ENCODE measurements around the gene UNC5C.

UNC5C gene

DNA sequence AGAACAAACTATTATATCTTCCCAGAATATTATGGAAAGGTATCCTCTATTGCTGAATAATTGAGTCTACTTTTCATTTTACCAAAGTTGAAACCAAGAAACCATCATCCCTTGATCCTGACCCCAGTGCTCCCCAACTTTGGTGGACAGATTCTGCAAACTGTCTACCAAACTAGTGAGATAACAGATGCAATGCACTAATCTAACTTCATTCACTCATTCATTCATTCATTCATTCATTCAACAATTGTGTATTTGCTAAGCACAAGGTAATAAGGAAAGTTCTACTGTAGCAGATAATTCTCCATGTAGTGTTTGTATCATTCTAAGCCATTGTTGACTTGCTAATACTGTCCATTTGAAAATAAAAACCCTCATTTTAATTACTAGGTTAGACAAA, 150.6 kb downstream of the UNC5C start:
- DNase-seq (ENCODE audit: low read depth): no peak

DNA sequence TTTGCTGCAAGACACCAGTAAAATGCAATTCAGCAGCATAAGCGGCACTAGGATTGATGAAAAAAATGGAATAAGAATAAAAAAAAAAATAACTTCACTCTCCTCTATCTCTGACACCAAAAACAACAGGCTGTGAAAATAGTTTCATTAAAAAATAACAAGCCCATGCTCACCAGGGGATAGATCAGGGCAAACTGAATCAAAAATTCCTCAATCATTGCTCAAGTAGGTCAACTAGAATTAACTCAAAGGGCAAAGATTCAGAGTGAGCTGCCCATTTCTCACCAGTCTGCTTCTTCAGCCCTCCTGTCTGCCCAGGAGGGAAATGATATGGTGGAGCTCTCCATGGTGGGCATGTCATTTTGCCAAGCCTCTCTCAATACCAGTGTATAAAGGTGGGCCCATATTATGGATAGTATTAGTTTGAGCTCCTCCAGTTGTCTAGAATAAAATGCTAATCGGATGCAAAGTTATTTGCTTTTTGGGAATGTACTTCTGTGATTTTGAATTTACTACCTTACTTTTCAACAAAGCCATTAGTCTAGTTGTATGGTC, 153.9 kb downstream of the UNC5C start:
- DNase-seq (ENCODE audit: low read depth): no peak

DNA sequence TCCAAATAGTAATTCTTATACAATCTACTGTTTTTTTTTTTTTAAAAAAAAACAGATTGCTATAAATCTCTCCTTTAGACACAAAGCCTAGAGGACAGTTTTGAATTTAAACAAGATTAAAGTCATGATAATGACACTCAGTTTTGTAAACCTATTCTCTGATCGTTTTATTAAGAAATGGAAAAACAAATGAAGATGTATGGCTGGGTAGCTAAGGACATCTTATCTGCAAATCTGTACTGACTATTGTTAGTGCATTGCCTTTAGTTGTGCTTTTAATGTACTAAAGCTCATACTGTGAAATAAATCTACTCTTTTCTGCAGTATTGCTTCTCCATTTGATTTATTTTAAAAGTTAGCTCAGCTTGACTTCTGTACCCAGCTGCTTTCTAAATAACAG, 155.0 kb downstream of the UNC5C start:
- no peak for DNase-seq (ENCODE audit: low read depth)

DNA sequence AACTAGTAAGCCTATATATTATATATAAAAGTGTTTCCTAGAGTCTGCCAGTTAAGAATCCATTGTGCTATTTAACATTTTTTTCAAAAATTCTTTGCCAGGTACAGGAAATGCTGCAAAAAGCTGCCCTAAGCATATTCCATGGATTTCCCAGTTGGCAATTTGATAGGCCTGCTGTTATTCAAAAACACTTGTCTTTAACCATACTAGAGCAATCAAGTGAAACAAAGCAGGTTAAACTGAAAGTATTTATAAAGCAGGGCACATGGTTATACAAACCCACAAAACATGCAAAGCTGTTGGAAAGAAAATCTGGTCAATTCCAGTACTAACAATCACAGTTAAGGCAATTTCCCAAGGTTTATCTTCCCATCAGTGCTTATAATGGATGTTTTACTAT, 159.9 kb downstream of the UNC5C start:
- no peak for DNase-seq (ENCODE audit: low read depth)

DNA sequence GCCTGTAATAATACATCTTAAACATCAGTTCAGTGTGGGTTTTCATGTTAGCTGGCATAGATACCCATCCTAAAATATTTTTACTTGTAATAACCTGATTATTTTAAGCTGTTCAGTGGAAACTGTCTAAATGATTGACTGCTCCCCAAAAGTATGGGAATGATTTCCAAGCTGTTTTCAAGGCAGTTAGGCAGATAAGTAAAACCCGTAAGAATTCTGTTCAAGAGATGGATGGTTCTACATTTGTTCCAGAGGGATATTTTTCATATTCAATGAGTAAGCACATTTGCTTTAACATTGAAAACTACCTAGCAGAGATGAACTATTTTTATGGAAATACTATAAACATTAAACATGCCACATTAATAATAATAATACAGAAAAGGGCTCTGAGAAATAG, 161.1 kb downstream of the UNC5C start:
- DNase-seq (ENCODE audit: low read depth): no peak

DNA sequence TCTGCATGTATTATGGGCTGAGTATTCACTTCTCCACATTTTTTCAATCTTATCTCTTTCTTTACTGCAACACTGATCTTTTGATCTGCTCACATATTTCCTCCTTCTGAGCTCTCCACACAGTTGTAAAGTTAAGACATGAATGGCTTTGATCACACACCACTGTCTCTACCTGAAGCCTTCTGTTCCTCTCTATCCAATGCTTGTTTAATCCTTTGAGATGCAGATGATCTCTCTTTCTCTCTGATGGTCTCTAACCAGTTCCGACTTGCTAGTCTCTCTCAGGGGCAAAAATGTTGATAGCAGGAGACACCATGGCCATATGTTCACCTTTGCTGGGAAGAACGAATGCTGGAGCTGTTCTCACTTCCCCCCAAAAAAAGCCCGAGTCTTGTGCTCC, 162.4 kb downstream of the UNC5C start:
- DNase-seq (ENCODE audit: low read depth): no peak

DNA sequence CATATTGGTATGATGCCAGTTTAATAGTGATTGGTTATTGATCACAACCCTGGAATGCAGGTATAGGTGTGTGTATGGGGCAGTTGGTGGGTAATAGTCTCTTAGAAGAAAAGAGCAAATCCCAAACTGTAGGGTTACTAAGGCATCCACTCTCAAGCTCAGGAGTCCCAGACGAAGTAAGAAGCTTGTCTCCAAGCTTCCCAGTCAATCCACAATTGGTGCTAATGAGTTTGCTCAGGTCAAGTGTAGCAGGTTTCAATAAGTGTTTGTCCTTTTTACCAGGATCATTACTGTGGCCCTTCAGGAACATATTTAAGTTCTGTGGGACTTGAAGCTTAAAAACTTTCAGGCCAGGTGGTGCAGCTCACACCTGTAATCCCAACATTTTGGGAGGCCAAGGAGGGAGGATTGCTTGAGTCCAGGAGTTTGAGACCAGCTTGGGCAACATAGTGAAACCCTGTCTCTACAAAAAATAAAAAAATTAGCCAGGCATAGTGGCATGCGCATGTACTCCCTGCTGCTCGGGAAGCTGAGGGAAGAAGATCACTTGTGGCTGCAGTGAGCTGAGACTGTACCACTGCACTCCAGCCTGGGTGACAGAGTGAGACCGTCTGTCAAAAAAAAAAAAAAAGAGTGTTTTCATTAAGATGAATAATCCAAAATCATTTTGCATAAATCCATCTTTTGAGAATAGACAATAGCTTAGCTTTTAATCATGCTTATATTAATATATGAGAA, 166.8 kb downstream of the UNC5C start:
- DNase-seq (ENCODE audit: low read depth): no peak

DNA sequence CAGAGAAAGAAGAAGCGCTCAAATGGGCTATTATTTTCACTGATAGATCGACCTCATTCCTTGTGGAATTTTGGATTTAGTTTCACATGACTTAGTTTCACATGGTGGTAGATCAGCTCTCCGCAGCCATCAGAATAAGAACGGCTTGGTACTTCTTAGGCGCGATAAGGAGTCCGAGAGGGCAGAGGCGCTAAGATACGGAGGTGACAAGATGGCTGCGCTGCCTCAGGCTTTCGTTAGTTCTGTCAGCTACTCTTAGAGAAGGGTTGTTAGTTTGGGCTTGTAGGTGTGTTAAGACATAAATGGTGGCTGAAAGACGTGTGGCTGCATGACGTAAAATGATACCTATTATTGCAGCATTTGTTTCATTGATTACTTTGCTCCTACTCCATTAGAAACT, 169.1 kb downstream of the UNC5C start:
- DNase-seq (ENCODE audit: low read depth): no peak

DNA sequence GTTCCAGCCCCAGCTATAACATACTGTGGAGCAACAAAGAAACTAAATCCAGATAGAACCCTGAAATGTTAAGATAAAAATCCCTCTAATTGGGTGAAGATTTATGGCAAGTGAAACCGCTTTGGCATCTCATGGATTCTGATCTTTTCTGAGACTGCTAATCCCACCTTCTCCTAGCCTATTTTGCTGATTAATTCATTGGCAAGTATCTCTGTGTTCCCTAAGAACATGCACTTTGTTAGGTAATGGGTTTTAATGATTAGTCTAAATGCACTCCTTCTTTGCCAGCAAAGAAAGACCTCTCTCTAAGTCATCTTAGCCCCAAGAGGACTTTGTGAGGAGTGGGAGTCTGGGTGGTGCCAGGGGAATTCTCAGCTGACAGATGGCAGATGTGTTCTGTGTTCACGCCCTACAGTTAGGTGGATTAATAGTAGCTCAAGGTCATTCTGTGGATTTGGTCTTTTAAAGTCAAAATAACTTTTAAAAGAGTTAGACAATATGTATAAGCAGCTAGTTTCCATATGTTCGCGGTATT, 171.3 kb downstream of the UNC5C start:
- no peak for DNase-seq (ENCODE audit: low read depth)

DNA sequence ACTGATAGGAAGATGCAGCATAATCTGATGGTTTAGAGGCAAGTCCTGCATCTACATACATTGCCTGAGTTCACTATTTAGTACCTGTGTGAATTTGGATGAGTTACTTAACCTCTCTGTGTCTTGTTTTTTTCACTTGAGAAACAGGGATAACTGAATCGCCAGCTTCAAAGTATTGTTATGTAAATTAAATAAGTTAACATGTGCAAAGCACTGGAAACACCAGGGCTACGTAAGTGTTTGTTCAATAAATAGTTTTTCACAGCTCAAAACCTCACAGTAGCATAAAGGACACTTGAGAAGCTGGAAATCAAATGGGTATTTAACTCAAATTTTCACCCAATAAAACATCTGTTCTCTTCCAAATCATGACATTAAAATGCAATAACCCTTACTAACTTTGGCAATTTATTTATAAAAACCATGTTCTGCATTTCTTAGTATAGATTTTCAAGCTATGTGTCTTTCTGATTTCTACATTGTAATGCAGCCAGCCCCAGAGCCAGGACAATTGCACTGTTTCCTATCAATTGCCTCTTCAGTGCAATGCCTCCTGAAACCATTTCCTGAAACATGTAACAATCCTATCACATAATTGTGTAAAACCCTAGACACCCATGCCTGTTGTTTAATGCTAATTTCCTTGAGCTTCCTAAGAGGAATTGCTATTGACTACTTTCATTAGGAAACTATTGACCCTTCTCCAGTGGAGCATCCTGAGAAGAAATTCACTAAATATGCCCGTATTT, 177.1 kb downstream of the UNC5C start:
- no peak for DNase-seq (ENCODE audit: low read depth)

DNA sequence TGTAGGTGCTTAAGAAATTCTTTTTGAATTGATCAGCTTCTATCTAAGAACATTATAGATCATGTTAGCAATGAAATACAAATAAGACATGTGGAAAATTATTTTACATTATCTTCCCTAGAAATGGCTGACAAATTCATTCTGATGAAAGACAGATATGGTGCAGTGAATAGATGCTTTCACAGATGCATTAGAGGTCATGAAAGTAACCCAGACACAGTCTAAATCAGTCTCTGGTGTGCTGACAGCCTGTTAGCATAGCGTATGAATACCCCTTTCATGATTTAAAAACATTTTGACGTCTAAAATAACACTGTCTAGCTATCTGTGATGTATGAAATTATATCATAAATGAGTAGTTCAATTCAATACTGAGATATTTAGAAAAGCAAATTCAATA, 180.9 kb downstream of the UNC5C start:
- DNase-seq (ENCODE audit: low read depth): no peak

DNA sequence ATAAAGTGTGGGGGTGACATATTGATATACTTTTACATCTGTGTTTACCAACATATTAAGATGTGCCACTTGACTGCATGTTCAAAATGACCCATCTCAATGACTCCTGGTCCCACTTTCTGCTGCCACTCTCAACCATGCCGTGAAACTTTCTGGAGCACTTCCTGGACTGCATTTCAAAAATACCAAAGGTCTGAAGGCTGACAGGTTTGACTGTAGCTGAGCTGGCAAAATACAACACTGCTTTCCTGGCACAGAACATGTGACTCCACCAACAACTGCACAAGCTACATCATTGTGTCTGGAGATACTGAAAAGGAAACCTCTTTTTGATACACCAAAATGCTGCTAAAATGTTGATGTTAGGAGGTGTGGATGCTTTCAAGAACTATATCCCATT, 184.8 kb downstream of the UNC5C start:
- DNase-seq (ENCODE audit: low read depth): no peak

DNA sequence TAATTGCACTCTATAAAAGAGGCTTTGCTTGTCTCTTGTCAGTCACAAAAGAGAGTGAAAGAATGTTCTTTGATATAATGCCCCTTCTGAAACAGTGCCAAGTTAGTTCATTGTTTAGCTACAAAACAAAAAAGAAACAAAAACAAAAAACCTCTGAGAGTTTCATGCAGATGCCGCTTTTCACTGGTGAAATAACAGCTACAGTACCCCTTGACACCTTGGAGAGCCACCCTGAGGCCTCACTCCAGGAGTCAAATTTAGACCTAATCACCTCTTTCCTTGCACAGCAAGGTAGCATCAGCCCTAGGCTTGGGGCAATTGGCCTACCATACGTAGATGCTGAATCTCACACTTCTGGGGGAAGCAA, 185.2 kb downstream of the UNC5C start:
- DNase-seq (ENCODE audit: low read depth): no peak

DNA sequence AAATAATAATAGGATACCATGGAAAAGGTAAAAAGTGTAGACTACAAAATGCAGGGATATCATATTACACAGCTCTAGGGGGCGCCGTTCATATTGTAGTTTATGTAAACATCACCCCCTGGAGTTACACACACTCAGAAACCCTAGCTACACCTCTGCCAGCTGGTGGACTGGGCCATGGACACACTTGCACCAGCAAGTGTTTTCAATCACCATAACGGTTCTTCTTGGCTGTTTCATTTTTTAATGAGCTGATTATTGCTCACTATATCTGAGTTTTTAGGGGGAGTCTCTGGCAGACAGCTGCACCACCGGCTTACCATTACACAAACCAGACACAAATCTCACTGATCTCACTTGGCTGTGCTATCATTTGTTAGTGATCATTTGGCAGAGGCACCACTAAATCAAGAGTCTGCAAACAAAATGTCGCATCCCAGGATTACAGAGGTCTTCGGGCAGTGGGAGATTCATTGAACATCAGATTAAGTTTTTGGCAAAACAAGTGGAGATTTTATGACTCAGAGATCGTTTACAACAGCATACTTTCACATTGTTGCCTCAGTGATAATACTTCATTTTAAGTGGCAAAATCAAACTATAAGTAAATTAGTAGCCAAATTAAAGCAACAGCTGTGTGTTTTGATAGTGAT, 185.7 kb downstream of the UNC5C start:
- no peak for DNase-seq (ENCODE audit: low read depth)

DNA sequence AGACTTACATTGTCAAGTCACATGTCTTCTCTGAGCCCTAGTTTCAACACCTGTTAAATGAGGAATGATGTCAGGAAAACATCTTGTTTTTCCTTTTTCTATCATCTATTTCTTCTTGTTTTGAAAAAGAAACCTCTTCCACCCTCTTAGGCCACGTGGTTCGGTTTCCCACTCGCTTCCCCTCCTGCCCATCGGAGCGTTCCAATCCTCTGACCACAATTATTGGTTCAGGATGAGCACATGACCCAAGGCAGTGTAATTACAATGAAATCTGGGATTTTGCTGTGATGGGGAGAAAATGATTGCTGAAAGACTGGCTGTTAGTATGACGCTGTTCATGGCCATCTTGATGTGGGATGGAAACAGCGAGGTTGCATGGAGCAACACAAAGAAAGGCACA, 186.7 kb downstream of the UNC5C start:
- DNase-seq (ENCODE audit: low read depth): no peak

DNA sequence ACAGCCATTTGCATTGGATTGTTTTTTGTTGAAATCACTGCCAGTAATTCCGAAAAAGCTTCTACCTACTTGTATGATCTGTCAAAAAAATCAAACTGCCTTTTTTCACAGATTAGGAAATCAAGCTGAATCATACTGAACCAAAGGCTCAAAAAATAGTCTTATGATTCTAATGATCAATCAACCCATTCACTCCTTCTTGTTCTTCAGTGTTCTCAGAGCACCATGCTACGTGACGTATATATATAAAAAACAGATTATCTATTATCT, 187.1 kb downstream of the UNC5C start:
- DNase-seq (ENCODE audit: low read depth): no peak

DNA sequence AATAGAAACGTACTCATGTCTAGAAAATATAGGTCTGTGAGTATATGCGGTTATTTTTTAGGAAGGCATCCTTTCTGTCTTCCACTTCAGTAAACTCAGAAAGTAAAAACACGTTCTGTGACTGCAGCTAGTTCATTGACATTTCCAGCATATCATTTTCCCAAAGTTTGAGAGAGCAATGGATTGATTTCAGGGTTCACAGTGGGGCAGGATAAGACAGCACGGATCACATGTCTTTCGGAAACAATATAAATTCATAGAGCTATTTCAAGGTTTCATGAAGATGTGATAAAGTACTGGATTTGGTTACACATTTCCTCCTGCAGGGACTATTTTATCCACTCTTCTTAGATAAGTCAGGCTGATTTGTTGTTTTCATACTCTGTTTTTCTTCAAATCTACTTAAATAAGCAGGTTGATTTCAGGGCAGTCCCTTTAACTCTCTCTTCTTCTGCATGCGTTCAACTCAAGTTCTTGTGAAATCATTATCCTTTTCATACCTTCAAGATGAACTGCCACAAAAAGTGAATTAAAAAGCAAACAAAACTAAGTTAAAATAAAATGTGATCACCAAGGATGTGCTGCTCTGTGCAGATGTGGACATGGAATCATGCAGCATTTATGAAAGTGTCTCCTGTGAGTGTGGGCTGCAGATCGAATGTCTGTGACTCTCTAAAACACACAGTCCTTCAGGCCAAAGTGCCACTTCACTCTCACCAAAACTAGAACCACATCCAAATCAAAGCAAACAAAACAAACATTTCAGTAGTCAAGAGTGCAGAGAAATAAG, 187.7 kb downstream of the UNC5C start:
- no peak for DNase-seq (ENCODE audit: low read depth)

DNA sequence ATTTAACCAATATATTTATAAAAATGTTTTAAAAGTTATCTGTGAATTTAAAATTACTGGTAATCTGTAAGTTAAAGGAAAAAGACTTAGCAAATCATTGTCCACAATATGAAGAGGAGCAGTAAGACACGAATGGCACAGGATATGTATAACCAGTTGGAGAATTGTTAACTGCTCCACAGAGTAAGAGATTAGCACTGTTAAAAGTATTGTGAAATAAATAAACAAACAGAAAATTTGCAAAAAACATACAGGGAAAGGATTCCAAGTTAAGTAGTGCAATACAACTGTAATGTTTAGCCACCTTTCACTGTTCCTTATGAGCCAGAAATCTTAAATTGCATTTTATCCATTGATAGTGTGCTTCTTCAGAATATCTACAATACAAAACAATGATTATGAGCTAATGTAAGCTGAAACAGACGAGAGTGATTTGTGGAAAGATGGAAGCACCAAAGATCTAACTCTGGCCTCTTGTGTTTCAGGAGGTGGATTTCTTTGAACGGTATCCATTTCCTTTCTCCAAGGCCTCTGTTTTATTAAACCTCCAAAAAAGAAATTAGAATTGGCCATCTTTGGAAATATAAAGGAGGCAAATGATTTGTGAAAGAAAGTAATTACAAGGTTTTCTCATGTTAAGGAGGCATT, 188.4 kb downstream of the UNC5C start:
- no peak for DNase-seq (ENCODE audit: low read depth)

DNA sequence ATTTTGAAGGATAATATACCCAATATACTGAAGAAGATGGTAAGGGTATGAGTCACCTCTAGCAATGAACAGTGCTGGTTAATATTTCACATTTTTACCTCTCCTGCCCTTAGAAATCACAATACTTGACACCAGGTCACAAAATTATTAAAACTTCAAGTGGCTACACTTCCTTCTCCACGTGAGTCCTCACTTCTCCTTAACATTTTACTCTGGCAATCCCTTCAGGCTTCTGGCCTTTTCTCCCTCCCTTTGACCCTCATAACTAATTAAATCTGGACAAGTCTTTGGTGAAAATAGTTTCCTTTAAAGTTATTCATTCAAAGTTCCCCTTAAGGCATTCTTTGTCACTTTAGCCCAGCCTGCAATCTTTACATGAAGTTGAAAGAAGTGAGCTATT, 190.4 kb downstream of the UNC5C start:
- no peak for DNase-seq (ENCODE audit: low read depth)

DNA sequence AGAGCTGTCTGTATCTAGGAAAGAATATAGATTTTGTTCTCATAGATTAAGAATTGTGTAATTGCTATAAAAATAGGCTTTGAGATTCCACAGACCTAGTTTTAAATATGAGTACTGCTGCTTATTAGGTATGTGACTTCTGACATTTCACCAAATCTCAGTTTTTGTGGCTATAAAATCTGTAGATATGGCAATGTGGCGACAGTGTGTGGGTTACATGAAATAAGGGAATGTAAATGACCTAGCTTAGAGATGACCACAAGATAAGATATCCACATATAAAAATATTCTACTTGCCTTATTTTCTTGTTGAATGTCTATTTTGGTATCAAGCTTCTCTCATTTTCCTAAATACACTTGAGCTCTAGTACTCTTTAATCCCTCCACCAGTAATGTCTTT, 193.8 kb downstream of the UNC5C start:
- DNase-seq (ENCODE audit: low read depth): no peak

DNA sequence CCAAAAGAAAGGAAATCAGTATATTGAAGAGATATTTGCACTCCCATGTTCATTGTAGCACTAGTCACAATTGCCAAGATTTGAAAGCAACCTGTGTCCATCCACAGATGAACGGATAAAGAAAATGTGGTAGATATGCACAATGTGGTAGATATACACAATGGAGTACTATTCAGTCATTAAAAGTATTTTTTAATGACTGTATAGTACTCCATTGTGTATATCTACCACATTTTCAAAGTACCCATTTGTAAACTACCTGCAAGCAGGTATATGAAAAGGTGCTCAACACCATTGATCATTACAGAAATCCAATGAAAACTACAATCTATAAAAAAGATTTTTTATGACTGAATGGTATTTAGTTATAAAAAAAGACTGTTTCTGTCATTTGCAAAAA, 200.4 kb downstream of the UNC5C start:
- DNase-seq (ENCODE audit: low read depth): no peak

DNA sequence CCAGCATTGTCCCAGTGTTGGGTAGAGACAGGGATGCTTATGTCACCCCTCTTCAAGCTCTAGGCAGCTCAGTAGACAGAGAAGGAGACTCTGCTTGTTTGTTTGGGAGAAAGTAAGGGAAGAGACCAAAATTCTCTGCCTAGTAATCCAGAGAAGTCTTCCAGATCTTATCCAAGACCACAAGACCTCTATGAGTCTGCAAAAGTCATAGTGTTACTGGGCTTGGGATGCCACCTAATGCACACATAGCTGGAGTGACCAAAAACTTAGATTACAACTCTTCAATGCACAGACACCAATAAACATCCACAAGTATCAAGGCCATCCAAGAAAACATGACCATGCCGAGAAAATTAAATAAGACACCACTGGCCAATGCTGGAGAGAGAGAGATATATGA, 205.5 kb downstream of the UNC5C start:
- no peak for DNase-seq (ENCODE audit: low read depth)
